Measurements from ENCODE around the gene IRAK2. TPM values are rescaled to one million over a fixed set of nuclear protein-coding genes. Genes with fewer than 3 reads are reported as not detected.

Gene IRAK2
- total RNA-seq, 1 experiment from 2014 or later, result 0.61 TPM

- Histone ChIP-seq H3K79me1 (ENCODE audit: insufficient read depth, low read depth, low read length, poor library complexity, severe bottlenecking) (no peaks in the 10 kb centered on the region), H4K91ac (ENCODE audit: insufficient read length, low read depth, low read length) (no peak overlapping the region), H3K23me2 (ENCODE audit: insufficient read length, low read depth, low read length, poor library complexity, severe bottlenecking) (no peaks in the 10 kb centered on the region), H2BK15ac (ENCODE audit: low read depth, low read length) (no peak overlapping the region), H2BK120ac (ENCODE audit: low read depth, low read length, poor library complexity, severe bottlenecking) (no peak overlapping the region), H2AK5ac (ENCODE audit: insufficient read length, low read length) (no peak overlapping the region), H3K56ac (ENCODE audit: insufficient read length, low read depth, low read length) (no peak overlapping the region), H3K23ac (ENCODE audit: insufficient read length, low read depth, low read length) (no peak overlapping the region), H3K9me3 (ENCODE audit: control insufficient read depth, low read depth, low read length) (no peaks in the 10 kb centered on the region), H3K4me2 (ENCODE audit: insufficient read depth, insufficient read length, low read length) (no peak overlapping the region), H2BK12ac (ENCODE audit: insufficient read length, low read depth, low read length) (no peak overlapping the region), H2BK20ac (ENCODE audit: low read depth, low read length, poor library complexity, severe bottlenecking) (no peak overlapping the region), H2AFZ (ENCODE audit: low read length) (no peak overlapping the region), H3K14ac (ENCODE audit: insufficient read depth, low read length) (no peak overlapping the region), H4K5ac (ENCODE audit: insufficient read length, low read depth, low read length) (no peak overlapping the region), H3K9ac (ENCODE audit: extremely low read depth, insufficient read length, low read length) (no peak overlapping the region), H3K79me2 (ENCODE audit: insufficient read depth, low read length) (no peaks in the 10 kb centered on the region), H3K18ac (ENCODE audit: insufficient read length, low read depth, low read length) (no peak overlapping the region), H3K4ac (ENCODE audit: low read depth, low read length) (no peak overlapping the region), H3K27ac (ENCODE audit: insufficient read length, low read depth, low read length) (no peak overlapping the region), H2BK5ac (ENCODE audit: insufficient read length, low read length) (no peak overlapping the region), H3T11ph (ENCODE audit: low read length) (no peak overlapping the region), H3K4me1 (ENCODE audit: insufficient read depth, low read length) (peaks cover 6% of the 10 kb centered on the region), H3K27me3 (ENCODE audit: insufficient read depth, low read length) (no peaks in the 10 kb centered on the region), H4K8ac (replicated peaks; ENCODE audit: insufficient read length, low read depth, low read length) (no peak overlapping the region), H4K20me1 (ENCODE audit: control insufficient read depth, insufficient read depth, insufficient read length) (no peaks in the 10 kb centered on the region)
- peaks cover 22 to 27% of the 10 kb centered on the region in 2 experiments for H3K4me1 Mint-ChIP-seq
- H3K4me3 Mint-ChIP-seq, result no peak overlapping the region
- no peaks in the 10 kb centered on the region for H3K36me3 Mint-ChIP-seq (ENCODE audit: insufficient read depth in 1 of 3, low read depth in 3 of 3)
- no peaks in the 10 kb centered on the region for H3K9me3 Mint-ChIP-seq
- no peak for DNase-seq
- no CpG with 5 or more reads among the region's 11 CpGs for WGBS (ENCODE audit: extremely low coverage, insufficient read length, low lambda C conversion rate)
- TF ChIP-seq, protein P1, sequence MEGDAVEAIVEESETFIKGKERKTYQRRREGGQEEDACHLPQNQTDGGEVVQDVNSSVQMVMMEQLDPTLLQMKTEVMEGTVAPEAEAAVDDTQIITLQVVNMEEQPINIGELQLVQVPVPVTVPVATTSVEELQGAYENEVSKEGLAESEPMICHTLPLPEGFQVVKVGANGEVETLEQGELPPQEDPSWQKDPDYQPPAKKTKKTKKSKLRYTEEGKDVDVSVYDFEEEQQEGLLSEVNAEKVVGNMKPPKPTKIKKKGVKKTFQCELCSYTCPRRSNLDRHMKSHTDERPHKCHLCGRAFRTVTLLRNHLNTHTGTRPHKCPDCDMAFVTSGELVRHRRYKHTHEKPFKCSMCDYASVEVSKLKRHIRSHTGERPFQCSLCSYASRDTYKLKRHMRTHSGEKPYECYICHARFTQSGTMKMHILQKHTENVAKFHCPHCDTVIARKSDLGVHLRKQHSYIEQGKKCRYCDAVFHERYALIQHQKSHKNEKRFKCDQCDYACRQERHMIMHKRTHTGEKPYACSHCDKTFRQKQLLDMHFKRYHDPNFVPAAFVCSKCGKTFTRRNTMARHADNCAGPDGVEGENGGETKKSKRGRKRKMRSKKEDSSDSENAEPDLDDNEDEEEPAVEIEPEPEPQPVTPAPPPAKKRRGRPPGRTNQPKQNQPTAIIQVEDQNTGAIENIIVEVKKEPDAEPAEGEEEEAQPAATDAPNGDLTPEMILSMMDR (conservative IDR thresholded peaks at IDR 0.05), result no peak
- no peaks in the 10 kb centered on the region; the same call in 1 of the 2 replicates for H3K27me3 Mint-ChIP-seq (ENCODE audit: low read depth)
- H3K27ac Mint-ChIP-seq, result peak overlapping the region in 1 of 3 experiments; percentile 19; a peak in 3 of 7 replicates
These were observed 24.3 kb downstream of the IRAK2 start for GRCh38 chr3:10188804-10189556.

All from H9 (cell line).